ENCODE results near the gene MBP. TPM values are rescaled to one million over a fixed set of nuclear protein-coding genes. Genes with fewer than 3 reads are reported as not detected.
A peak's percentile ranks its signal among the peaks of the same experiment; 100 is the strongest.

The MBP gene
- total RNA-seq, 2 experiments from 2014 or later = 75.4 to 79.2 TPM

GRCh38 chr18:77111449-77111848, 21.1 kb downstream of the MBP start:
- ChIA-PET POLR2A (interaction anchor here (1.0 to 1.2 kb wide), 2 partner anchors 9 to 57 kb away, joined by 3 to 7 read pairs; no protein-coding TSS in a partner anchor), CTCF (no interaction called here)
- DNase-seq (no peak), ATAC-seq (ENCODE audit: poor library complexity) (no peak)
- Mint-ChIP-seq H3K27ac (peak overlapping the region; percentile 97), H3K36me3 (ENCODE audit: low read depth) (peaks cover 75% of the 10 kb centered on the region), H3K4me1 (ENCODE audit: low read depth) (peaks cover 93% of the 10 kb centered on the region), H3K4me3 (no peak overlapping the region), H3K9me3 (no peaks in the 10 kb centered on the region), H3K27me3 (no peaks in the 10 kb centered on the region)
- Histone ChIP-seq H3K27ac (ENCODE audit: low read depth in 1 of 2, low read length in 2 of 2) (peak overlapping the region in 1 of 2 donors; percentile 18), H3K36me3 (ENCODE audit: insufficient read depth, low read length) (peaks cover 38% of the 10 kb centered on the region), H3K9me3 (ENCODE audit: control insufficient read depth in 1 of 2, insufficient read depth in 1 of 2, low read length in 2 of 2) (no peaks in the 10 kb centered on the region), H3K4me1 (ENCODE audit: insufficient read depth, low read length) (peaks cover 88% of the 10 kb centered on the region), H3K4me3 (ENCODE audit: low read length) (no peak overlapping the region), H3K27me3 (ENCODE audit: control insufficient read depth in 1 of 2, insufficient read depth in 2 of 2, low read length in 2 of 2) (no peaks in the 10 kb centered on the region)
- intact Hi-C loops (cut with DNase I, micrococcal nuclease) = no loop called here
- TF ChIP-seq CTCF (IDR thresholded peaks at IDR 0.05) = no peak

- no peaks in the 10 kb centered on the region for H3K27me3 ChIP-seq (ENCODE audit: control insufficient read depth in 1 of 2, insufficient read depth in 2 of 2, low read length in 2 of 2)
- peaks cover 76% of the 10 kb centered on the region for H3K36me3 Mint-ChIP-seq (ENCODE audit: low read depth)
- H3K4me1 ChIP-seq (ENCODE audit: insufficient read depth, low read length) = peaks cover 88% of the 10 kb centered on the region
- no peaks in the 10 kb centered on the region for H3K9me3 ChIP-seq (ENCODE audit: control insufficient read depth in 1 of 2, insufficient read depth in 1 of 2, low read length in 2 of 2)
- TF ChIP-seq CTCF (IDR thresholded peaks at IDR 0.05) = no peak
- no peaks in the 10 kb centered on the region for H3K27me3 Mint-ChIP-seq
- peak overlapping the region; percentile 97 for H3K27ac Mint-ChIP-seq
- ChIA-PET CTCF (no interaction called here), POLR2A (interaction anchor here (1.3 to 1.4 kb wide), 2 partner anchors 9 to 13 kb away, joined by 3 to 5 read pairs; no protein-coding TSS in a partner anchor)
- peaks cover 93% of the 10 kb centered on the region for H3K4me1 Mint-ChIP-seq (ENCODE audit: low read depth)
- no peak overlapping the region for H3K4me3 ChIP-seq (ENCODE audit: low read length)
- no peak for ATAC-seq (ENCODE audit: poor library complexity)
- no peaks in the 10 kb centered on the region for H3K9me3 Mint-ChIP-seq
- peaks cover 33% of the 10 kb centered on the region for H3K36me3 ChIP-seq (ENCODE audit: insufficient read depth, low read length)
- intact Hi-C loops (cut with DNase I, micrococcal nuclease) = no loop called here
- DNase-seq = no peak
- no peak overlapping the region for H3K27ac ChIP-seq (ENCODE audit: low read depth in 1 of 2, low read length in 2 of 2)
- H3K4me3 Mint-ChIP-seq = no peak overlapping the region
Measured at GRCh38 chr18:77110936-77111335, 21.6 kb downstream of the MBP start.

- DNase-seq = no peak
- peaks cover 96% of the 10 kb centered on the region for H3K4me1 Mint-ChIP-seq (ENCODE audit: low read depth)
- peaks cover 88% of the 10 kb centered on the region for H3K4me1 ChIP-seq (ENCODE audit: insufficient read depth, low read length)
- no peaks in the 10 kb centered on the region for H3K27me3 ChIP-seq (ENCODE audit: control insufficient read depth in 1 of 2, insufficient read depth in 2 of 2, low read length in 2 of 2)
- CTCF ChIA-PET = no interaction called here
- no peaks in the 10 kb centered on the region for H3K9me3 ChIP-seq (ENCODE audit: control insufficient read depth in 1 of 2, insufficient read depth in 1 of 2, low read length in 2 of 2)
- H3K36me3 Mint-ChIP-seq (ENCODE audit: low read depth) = peaks cover 79% of the 10 kb centered on the region
- no peak overlapping the region for H3K4me3 ChIP-seq (ENCODE audit: low read length)
- no peaks in the 10 kb centered on the region for H3K9me3 Mint-ChIP-seq
- H3K4me3 Mint-ChIP-seq = peak overlapping the region; percentile 18
- POLR2A ChIA-PET = interaction anchor here (1.3 to 3.9 kb wide), 3 partner anchors 9 to 47 kb away, joined by 3 to 25 read pairs (median 5); no protein-coding TSS in a partner anchor
- H3K27ac ChIP-seq (ENCODE audit: low read depth in 1 of 2, low read length in 2 of 2) = no peak overlapping the region
- intact Hi-C loops (cut with DNase I, micrococcal nuclease) = no loop called here
- ATAC-seq (ENCODE audit: poor library complexity) = no peak
- no peak for TF ChIP-seq CTCF (IDR thresholded peaks at IDR 0.05)
- H3K27me3 Mint-ChIP-seq = no peaks in the 10 kb centered on the region
- peaks cover 32% of the 10 kb centered on the region for H3K36me3 ChIP-seq (ENCODE audit: insufficient read depth, low read length)
- H3K27ac Mint-ChIP-seq = peak overlapping the region; percentile 97
Measured at GRCh38 chr18:77110400-77110799, 22.2 kb downstream of the MBP start.
